Measurements from ENCODE around the gene JCAD.
A peak's percentile ranks its signal among the peaks of the same experiment; 100 is the strongest.
"Not testable (repeated sequence)": the region's sequence is repeated elsewhere in the genome, so short reads cannot be mapped to it uniquely, and the experiment has no call there.

Gene JCAD

GRCh38 chr10:30025428-30025827, 34.0 kb downstream of the JCAD start:
- not testable (repeated sequence) for DNase-seq (ENCODE audit: low spot score)

DNA sequence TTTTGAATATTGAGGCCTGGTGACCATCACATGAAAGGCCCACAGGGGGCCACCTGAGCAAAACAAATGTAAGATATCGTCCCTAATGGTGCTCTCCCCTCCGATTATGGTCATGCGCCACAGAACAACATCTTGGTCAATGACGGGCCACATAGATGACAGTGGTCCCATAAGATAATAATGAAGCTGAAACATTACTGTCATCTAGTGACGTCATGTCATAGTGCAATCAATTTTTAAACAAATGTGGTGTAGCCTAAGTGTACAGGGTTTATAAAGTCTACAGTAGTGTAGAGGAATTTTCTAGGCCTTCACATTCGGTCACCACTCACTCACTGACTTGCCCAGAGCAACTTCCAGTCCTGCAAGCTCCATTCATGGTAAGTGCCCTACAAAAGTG, 36.8 kb downstream of the JCAD start:
- no peak for DNase-seq (ENCODE audit: low spot score)

- DNase-seq (ENCODE audit: low spot score), result no peak
Observed at GRCh38 chr10:30019468-30019867, 39.9 kb downstream of the JCAD start.

GRCh38 chr10:30018496-30018895, 40.9 kb downstream of the JCAD start:
- no peak for DNase-seq (ENCODE audit: low spot score)

DNA sequence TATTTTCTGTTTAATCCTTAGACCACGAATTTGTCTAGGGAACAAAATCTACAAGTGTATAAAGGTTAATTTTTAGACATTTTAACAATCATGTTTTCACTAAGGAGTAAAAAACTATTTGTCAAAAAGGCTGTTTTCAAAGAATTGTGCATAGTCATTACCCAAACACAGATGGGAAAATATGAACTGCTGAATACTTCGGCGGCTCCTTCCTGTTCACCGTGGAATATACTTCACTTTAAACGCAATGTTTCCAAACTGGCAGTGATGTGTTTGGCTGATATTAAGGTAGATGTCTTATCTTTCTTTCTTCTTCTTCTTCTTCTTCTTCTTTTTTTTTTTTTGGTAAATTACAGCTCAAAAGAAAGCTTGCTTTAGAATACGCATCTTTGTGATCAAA, 41.4 kb downstream of the JCAD start:
- no peak for DNase-seq (ENCODE audit: low spot score)

DNA sequence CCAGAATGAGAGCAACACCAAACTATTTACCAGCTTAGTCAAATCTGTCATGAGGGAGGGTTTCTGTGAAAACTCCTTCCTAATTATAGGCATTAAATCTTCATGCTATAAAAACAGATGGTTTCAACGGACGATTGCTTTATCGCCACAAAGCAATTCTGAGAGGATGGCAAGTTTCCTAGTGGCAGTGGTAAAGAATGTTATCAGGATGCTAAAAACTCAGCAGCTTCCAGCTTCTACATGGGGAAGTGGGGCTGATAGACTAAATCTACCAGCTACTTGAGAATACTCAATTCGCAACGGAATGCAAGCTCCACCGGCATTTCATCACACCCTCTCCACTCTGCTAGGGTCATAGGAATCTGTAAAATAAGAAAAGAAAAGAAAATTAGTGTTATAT, 41.8 kb downstream of the JCAD start:
- no peak for DNase-seq (ENCODE audit: low spot score)

GRCh38 chr10:30014511-30014910, 44.9 kb downstream of the JCAD start:
- DNase-seq (ENCODE audit: low spot score), result no peak

DNA sequence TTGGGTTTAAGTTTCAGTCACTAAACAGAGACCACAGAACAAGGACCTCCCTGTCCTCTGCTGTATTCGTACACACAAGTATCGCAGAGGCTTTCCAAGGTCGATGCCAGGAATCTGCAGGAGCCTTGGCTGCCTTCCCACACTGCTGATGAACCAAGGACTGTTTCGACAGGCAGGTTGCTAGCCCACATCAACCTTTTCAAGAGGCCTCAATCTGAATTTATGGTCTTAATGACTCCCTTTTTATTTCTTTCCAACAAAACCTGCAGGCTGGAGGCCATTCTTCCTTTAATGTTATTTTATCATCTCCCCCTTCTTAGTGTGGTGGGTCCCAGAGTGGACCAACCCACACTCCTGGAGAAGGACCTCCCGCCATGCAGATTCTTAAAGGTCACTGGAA, 45.6 kb downstream of the JCAD start:
- no peak for DNase-seq (ENCODE audit: low spot score)

- DNase-seq (ENCODE audit: low spot score), result no peak
Observed at GRCh38 chr10:30011956-30012647, 47.3 kb downstream of the JCAD start.

DNA sequence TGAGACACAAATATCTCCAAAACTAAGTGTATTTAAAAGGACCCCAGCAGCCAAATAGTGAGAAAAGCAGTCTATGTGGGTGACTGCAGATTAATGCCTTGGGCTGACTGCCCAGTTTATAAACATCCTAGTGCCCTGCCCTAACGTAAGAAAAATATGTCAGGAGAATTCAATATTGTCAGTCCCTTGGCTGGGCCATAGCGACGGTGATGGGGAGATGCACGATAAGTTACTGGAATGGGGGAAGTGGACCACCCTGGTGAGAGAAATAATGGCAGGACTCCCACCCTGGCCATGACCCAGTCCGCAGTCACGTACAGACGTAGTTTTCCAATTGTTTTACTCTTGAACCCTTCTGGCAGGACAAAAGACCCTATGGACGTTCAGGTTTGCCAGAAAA, 48.0 kb downstream of the JCAD start:
- DNase-seq (ENCODE audit: low spot score), result no peak

DNA sequence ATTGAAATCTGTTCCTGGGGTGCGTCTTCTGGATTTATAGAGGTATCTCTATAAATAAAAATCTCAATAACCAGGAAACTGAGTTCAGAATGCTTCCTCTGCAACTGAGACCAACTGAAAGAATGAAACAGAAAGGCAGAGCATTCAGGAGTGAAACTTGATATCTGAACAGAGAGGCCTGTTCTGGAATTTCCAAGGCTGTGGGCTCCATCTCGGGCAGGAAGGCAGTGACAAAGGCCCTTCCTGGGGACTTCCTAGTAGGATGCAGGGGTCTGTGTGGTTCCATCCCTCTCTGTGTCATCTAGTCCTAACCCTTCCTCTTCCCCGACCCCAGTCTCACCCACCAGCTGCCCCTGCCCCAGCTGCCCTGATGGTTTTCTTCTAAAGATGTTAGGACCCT, 52.0 kb downstream of the JCAD start:
- DNase-seq (ENCODE audit: low spot score), result no peak

DNA sequence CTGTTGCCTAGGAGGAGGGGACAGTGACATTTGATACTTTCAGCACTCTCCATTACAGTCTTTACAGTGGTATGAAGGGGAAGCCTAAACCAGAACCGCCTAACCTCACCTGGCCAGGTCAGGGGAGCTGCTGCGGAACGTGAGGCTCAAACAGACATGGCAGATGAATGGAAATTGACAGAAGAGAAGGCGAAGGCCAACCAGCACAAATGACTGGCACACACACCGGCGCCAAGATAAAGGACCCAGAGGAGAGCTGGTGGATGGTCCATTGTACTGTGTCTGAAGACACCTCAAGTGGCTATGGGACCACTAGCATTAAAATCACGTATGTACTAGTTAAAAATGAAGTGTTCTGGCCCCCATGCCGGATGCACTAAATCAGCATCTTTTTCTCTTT, 53.0 kb downstream of the JCAD start:
- DNase-seq (ENCODE audit: low spot score), result no peak

DNA sequence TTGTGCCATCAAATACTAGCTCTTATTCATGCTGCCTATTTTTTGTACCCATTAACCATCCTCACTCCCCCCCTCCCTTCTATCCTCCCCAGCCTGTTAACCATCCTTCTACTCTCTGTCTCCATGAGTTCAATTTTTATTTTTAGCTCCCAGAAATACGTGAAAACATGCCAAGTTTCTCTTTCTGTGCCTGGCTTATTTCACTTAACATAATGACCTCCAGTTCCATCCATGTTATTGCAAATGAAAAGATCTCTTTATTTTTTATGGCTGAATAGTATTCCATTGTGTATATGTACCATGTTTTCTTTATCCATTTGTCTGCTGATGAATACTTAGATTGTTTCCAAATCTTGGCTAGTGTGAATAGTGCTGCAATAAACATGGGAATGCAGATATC, 54.3 kb downstream of the JCAD start:
- not testable (repeated sequence) for DNase-seq (ENCODE audit: low spot score)

DNA sequence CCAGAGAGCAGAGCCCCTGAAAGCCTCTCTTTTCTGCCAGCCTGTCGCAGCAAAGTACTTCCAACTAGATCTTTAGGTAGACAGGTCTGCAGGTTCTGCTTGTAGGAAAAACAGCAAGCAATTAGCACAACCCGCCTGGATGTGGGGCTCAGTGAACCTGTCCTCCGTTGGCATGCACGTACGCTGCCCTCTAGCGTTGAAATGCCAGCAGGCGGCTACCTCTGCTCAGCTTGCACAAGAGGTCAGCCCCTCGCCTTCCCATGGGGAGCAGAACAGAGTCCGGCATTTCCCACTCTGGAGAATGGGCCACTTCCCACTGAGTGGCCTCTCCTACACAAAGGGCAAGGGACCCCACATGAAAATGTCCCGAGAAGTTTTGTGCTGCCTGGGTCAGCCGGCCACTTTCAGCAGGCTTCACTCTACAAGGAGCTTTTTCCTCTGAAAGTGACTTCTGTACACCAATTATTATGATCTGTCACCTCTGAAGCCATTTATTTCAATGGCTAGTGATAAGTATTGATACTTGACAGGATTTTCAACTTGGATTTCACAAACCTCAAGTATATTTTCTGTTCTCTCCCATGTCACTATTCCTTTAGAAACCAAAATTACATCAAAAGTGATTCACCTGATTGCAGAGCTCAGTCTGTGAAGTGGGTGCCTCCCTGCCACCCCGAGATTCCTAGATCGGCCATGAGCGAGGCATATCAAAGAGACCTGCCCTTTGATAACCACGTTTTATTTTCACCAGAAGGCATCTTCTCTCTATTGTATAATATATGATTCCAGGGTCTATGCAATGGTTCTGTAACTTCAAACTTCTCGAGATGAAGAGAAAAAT, 56.7 kb downstream of the JCAD start:
- DNase-seq (ENCODE audit: low spot score), result peak; percentile 84

- DNase-seq (ENCODE audit: low spot score), result peak; percentile 79
Observed at GRCh38 chr10:30000802-30001571, 58.4 kb downstream of the JCAD start.

DNA sequence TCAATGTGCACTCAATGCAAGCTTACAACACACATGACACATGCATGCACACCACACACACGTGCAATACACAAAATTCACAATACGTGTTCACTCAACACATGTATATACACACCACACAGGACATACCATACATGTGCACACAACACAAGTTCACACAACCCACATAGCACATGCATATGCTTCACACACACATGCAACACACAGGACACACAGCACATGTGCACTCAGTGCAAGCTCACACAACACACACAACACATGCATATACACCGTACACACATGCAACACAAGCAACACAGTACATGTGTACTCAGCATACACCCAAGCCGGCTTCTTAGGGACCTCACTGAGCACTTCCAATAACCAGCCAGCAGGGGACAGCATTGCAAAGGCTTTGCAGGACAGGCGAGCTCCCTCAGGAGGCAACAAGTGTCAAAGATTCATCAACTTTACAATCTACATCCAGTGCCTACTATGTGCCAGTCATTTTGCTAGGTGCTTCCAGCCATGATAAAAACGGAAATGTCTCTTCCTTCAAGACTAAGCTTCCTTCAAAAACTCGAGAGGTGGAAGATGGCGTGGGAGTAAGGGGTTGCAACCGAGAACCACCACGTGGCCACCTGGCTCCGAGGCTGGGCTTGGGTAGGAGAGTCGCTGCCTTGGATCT, 61.1 kb downstream of the JCAD start:
- peak; percentile 86 for DNase-seq (ENCODE audit: low spot score)

- DNase-seq (ENCODE audit: low spot score), result no peak
Observed at GRCh38 chr10:29994811-29995210, 64.6 kb downstream of the JCAD start.

DNA sequence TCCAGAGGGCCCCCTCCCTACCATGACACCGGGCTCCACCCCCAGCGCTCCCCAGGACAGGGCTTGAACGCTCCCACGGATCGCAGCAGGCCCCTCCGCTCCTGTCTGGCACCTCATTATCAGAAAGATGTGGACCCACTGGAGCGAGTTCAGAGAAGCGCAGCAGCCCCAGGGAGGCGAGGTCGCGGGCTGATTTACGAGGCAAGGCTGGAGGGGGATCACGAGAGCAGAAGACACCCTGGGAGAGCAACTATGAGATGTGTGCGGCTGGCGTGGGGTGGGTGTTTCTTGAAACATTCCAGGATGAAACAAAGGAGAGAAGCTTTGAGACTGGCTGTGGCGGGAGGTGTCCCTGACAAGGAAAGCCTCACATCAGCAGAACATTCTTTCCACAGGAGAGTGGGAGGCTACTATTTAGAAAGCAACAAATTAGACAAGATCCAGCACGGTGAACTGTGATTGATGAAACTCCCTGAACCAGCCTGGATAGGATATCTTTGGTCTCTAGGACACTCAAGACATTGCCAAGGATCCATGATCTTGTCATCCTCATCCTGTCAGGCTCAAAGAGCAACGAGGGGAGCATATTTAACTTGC, 66.0 kb downstream of the JCAD start:
- DNase-seq (ENCODE audit: low spot score), result no peak

- DNase-seq (ENCODE audit: low spot score), result no peak
Observed at GRCh38 chr10:29992914-29993313, 66.5 kb downstream of the JCAD start.

DNA sequence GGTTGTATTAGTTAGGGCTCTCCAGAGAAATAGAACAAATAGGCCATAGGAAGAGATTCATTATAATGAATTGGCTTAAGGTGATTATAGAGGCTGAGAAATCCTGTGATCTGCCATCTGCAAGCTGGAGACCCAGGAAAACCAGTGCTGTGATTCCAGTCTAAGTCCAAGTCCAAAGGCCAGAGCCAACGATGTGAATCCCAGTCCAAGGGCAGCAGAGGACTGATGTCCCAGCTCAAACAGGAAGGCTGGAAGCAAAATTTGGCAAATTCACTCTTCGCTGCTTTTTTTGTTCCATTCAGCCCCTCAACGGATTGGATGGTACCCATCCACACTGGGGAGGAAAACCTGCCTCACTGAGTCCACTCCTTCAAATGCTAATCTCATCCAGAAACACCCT, 68.0 kb downstream of the JCAD start:
- DNase-seq (ENCODE audit: low spot score), result no peak

- DNase-seq (ENCODE audit: low spot score), result no peak
Observed at GRCh38 chr10:29987471-29987870, 71.9 kb downstream of the JCAD start.
